ENCODE measurements around the gene FGF12.

FGF12 gene

GRCh38 chr3:192564611-192565010 lies 162.7 kb downstream of the FGF12 start (continued):
- TF ChIP-seq PATZ1 (CRISPR knock-in tag; IDR thresholded peaks at IDR 0.05; ENCODE audit: borderline replicate concordance): no peak
- TF ChIP-seq ZFP30 (CRISPR knock-in tag; IDR thresholded peaks at IDR 0.05): no peak

GRCh38 chr3:192563417-192563816 lies 163.9 kb downstream of the FGF12 start:
- TF ChIP-seq CSDC2 (CRISPR knock-in tag; IDR thresholded peaks at IDR 0.05): no peak
- TF ChIP-seq ZNF565 (CRISPR knock-in tag; conservative IDR thresholded peaks at IDR 0.05; ENCODE audit: low read depth): no peak
- TF ChIP-seq RARB (CRISPR knock-in tag; IDR thresholded peaks at IDR 0.05): no peak
- TF ChIP-seq ARNTL (CRISPR knock-in tag; IDR thresholded peaks at IDR 0.05; ENCODE audit: borderline replicate concordance, low read depth): no peak
- no peak for TF ChIP-seq TSHZ2 (CRISPR knock-in tag; IDR thresholded peaks at IDR 0.05)
- no peak for TF ChIP-seq PPARA (CRISPR knock-in tag; IDR thresholded peaks at IDR 0.05; ENCODE audit: borderline replicate concordance)
- no peak for TF ChIP-seq ZNF8 (CRISPR knock-in tag; IDR thresholded peaks at IDR 0.05)
- no peak for TF ChIP-seq ESRRG (CRISPR knock-in tag; IDR thresholded peaks at IDR 0.05)
- no peak for TF ChIP-seq OSR1 (CRISPR knock-in tag; IDR thresholded peaks at IDR 0.05)
- no peak for TF ChIP-seq SNAI2 (CRISPR knock-in tag; IDR thresholded peaks at IDR 0.05)
- no peak for TF ChIP-seq GLIS3 (CRISPR knock-in tag; IDR thresholded peaks at IDR 0.05)
- TF ChIP-seq BACH2 (CRISPR knock-in tag; IDR thresholded peaks at IDR 0.05; ENCODE audit: borderline replicate concordance): no peak
- TF ChIP-seq PATZ1 (CRISPR knock-in tag; IDR thresholded peaks at IDR 0.05; ENCODE audit: borderline replicate concordance): no peak
- TF ChIP-seq ZFP3 (CRISPR knock-in tag; IDR thresholded peaks at IDR 0.05): no peak
- ATAC-seq: no peak

- no peak for ATAC-seq
- no peak for TF ChIP-seq ARNTL (CRISPR knock-in tag; IDR thresholded peaks at IDR 0.05; ENCODE audit: borderline replicate concordance, low read depth)
- TF ChIP-seq POU6F1 (CRISPR knock-in tag; IDR thresholded peaks at IDR 0.05; ENCODE audit: borderline replicate concordance, low read depth): no peak
- TF ChIP-seq ZFP3 (CRISPR knock-in tag; IDR thresholded peaks at IDR 0.05): no peak
- no peak for TF ChIP-seq GLIS3 (CRISPR knock-in tag; IDR thresholded peaks at IDR 0.05)
- no peak for TF ChIP-seq TOX (CRISPR knock-in tag; IDR thresholded peaks at IDR 0.05; ENCODE audit: borderline replicate concordance)
- TF ChIP-seq BACH2 (CRISPR knock-in tag; IDR thresholded peaks at IDR 0.05; ENCODE audit: borderline replicate concordance): no peak
- TF ChIP-seq ZNF8 (CRISPR knock-in tag; IDR thresholded peaks at IDR 0.05): no peak
- TF ChIP-seq ZNF565 (CRISPR knock-in tag; conservative IDR thresholded peaks at IDR 0.05; ENCODE audit: low read depth): no peak
- no peak for TF ChIP-seq TSHZ2 (CRISPR knock-in tag; IDR thresholded peaks at IDR 0.05)
- TF ChIP-seq PPARA (CRISPR knock-in tag; IDR thresholded peaks at IDR 0.05; ENCODE audit: borderline replicate concordance): no peak
- no peak for TF ChIP-seq TCF4 (CRISPR knock-in tag; IDR thresholded peaks at IDR 0.05; ENCODE audit: borderline replicate concordance)
- TF ChIP-seq ESRRG (CRISPR knock-in tag; IDR thresholded peaks at IDR 0.05): no peak
- TF ChIP-seq ZFP30 (CRISPR knock-in tag; IDR thresholded peaks at IDR 0.05): no peak
Measured at GRCh38 chr3:192553707-192554106, 173.6 kb downstream of the FGF12 start.
